GM12878 (cell line): Measurements from ENCODE around the gene KRT12. TPM values are rescaled to one million over a fixed set of nuclear protein-coding genes. Genes with fewer than 3 reads are reported as not detected.
A peak's percentile ranks its signal among the peaks of the same experiment; 100 is the strongest.

ENCODE experiments used
- ATAC-seq: fragments of 200-7000 bp; cut with Tn5 transposase; 3 replicates; pipeline ENCODE4 v1.9.1; 2020; ENCODE audit warnings: mild to moderate bottlenecking, moderate library complexity
- BruUV-seq: library from RNA; stranded (reverse); fragments of 400-500 nt; replicated peaks from 2 replicates; lab custom pipeline; 2021; lab: Mats Ljungman, UMichigan
- CTCF ChIA-PET: fragments of 300-600 bp; sonication (Branson Sonifier 250); formaldehyde crosslinking; extraction: SDS; loops from one replicate; lab custom pipeline; 2021; ENCODE audit warnings: inconsistent platforms; lab: Yijun Ruan, JAX
- POLR2A ChIA-PET: fragments of 350-600 bp; formaldehyde crosslinking; extraction: SDS; loops from one replicate; lab custom pipeline; 2021; ENCODE audit warnings: inconsistent platforms; lab: Charles Lee
- RAD21 ChIA-PET: fragments of 300-600 bp; sonication (Branson Sonifier 250); formaldehyde crosslinking; loops from one replicate; lab custom pipeline; 2023; ENCODE audit warnings: antibody characterized with exemption; ENCODE audit not compliant: unreplicated experiment; lab: Charles Lee
- SMC1A ChIA-PET: fragments of 300-600 bp; sonication (Branson Sonifier 250); formaldehyde crosslinking; loops from one replicate; lab custom pipeline; 2023; ENCODE audit not compliant: unreplicated experiment, uncharacterized antibody; lab: Charles Lee
- DNase-seq: peaks from one replicate; pipeline ENCODE4 v3.0.0-alpha.2; 2011; ENCODE audit warnings: low read depth, low spot score
- FAIRE-seq: peaks from 3 replicates; lab custom pipeline; 2011; peaks lifted over from hg19 to GRCh38; lab: Jason Lieb, UNC
- H2AFZ ChIP-seq: 2 replicates; pipeline ENCODE4 v1.6.0; 2011; ENCODE audit warnings: low read depth, low read length, control low read depth; ENCODE audit not compliant: control insufficient read depth
- H3K27ac ChIP-seq: 2 replicates; pipeline ENCODE4 v1.5.1; 2011; ENCODE audit warnings: control low read depth; ENCODE audit not compliant: control insufficient read depth, insufficient read depth
- H3K27me3 ChIP-seq, 2 experiments: replicated peaks in 1 of 2; 2 replicates each; pipeline versions ENCODE4 v1.6.0 to v1.6.1; 2011; ENCODE audit warnings: low read length in 1 of 2; ENCODE audit not compliant: control insufficient read depth in 2 of 2, insufficient read depth in 2 of 2
- H3K36me3 ChIP-seq, 2 experiments: 2 replicates each; pipeline ENCODE4 v1.5.1; 2011; ENCODE audit warnings: low read length in 1 of 2; ENCODE audit not compliant: control insufficient read depth in 2 of 2, insufficient read depth in 2 of 2
- H3K4me1 ChIP-seq: 2 replicates; pipeline ENCODE4 v1.6.1; 2011; ENCODE audit warnings: mild to moderate bottlenecking, low read length, moderate library complexity, mixed read lengths; ENCODE audit not compliant: control insufficient read depth, insufficient read depth
- H3K4me2 ChIP-seq: 2 replicates; pipeline ENCODE4 v1.6.0; 2011; ENCODE audit warnings: control low read depth; ENCODE audit not compliant: control insufficient read depth, insufficient read depth
- H3K4me3 ChIP-seq: fragments of 200-600 bp; sonication (generic); 2 replicates; pipeline ENCODE4 v1.5.1; 2016
- H3K79me2 ChIP-seq: 2 replicates; pipeline ENCODE4 v1.6.0; 2011; ENCODE audit warnings: low read length; ENCODE audit not compliant: control insufficient read depth, insufficient read depth
- H3K9ac ChIP-seq: 2 replicates; pipeline ENCODE4 v1.8.0; 2011; ENCODE audit warnings: low read length, control low read depth, mixed read lengths; ENCODE audit not compliant: control insufficient read depth, insufficient read depth
- H3K9me3 ChIP-seq: replicated peaks from 3 replicates; pipeline ENCODE4 v1.5.1; 2011; ENCODE audit warnings: mild to moderate bottlenecking, low read length; ENCODE audit not compliant: control insufficient read depth, insufficient read depth
- H4K20me1 ChIP-seq: 2 replicates; pipeline ENCODE4 v1.6.0; 2011; ENCODE audit not compliant: control insufficient read depth, insufficient read depth
- JUNB ChIP-seq: IDR thresholded peaks from 2 replicates; pipeline ENCODE4 v1.6.1; 2016; ENCODE audit warnings: antibody characterized with exemption, mild to moderate bottlenecking
- KAT2A ChIP-seq: conservative IDR thresholded peaks from 2 replicates; pipeline ENCODE4 v1.6.1; 2011; ENCODE audit warnings: low read depth, low read length; ENCODE audit not compliant: control insufficient read depth
- MTA2 ChIP-seq: fragments of 450-650 bp; IDR thresholded peaks from 2 replicates; pipeline ENCODE4 v1.6.1; 2016; ENCODE audit warnings: low read depth, mild to moderate bottlenecking, moderate library complexity
- NR2C2 ChIP-seq: IDR thresholded peaks from 2 replicates; pipeline ENCODE4 v1.6.1; 2011; ENCODE audit warnings: borderline replicate concordance, low read depth; ENCODE audit not compliant: control insufficient read depth, insufficient read length
- SP1 ChIP-seq: IDR thresholded peaks from one replicate; pipeline ENCODE4 v1.6.1; 2011; ENCODE audit warnings: low read depth, low read length
- SREBF2 ChIP-seq: IDR thresholded peaks from 2 replicates; pipeline ENCODE4 v1.6.1; 2012; ENCODE audit warnings: mild to moderate bottlenecking, low read length
- WGBS: methylation state at CpG from one replicate; pipeline ENCODE4 v1.1.6; 2016; ENCODE audit warnings: low lambda C conversion rate; ENCODE audit not compliant: insufficient replicate concordance, insufficient coverage; ENCODE audit errors: missing lambda C conversion rate; 5-methylcytosine and 5-hydroxymethylcytosine counted together
- in situ Hi-C: fragments of 300-500 bp; cut with MboI; formaldehyde crosslinking; loops from 9 replicates; pipeline ENCODE4 v1.14.3; 2018; ENCODE audit warnings: mixed read lengths
- intact Hi-C: fragments of 100-400 bp; cut with micrococcal nuclease; formaldehyde crosslinking; loops from one replicate; pipeline ENCODE4 v1.14.2; 2022; ENCODE audit not compliant: unreplicated experiment
- polyA plus RNA-seq, 11 experiments: library from polyadenylated mRNA; depleted of rRNA in 4 of 11; unstranded in 6 of 11; stranded (reverse) in 5 of 11; fragments of >200 nt; fragmentation: Nextera tagmentation in 4 of 11; fragmentation: Illumina TruSeq in 1 of 11; extraction: Ambion mirVana in 4 of 11; extraction: Trizol in 1 of 11; gene quantifications; 1 replicate in 1 of 11; 2 replicates in 10 of 11; pipeline versions ENCODE4 v1.2.1 to v1.2.3, GENCODE V29; 2011 to 2016; ENCODE audit warnings: inconsistent platforms in 2 of 11, missing spikeins in 2 of 11, low read depth in 1 of 11
- total RNA-seq, 4 experiments: library from RNA; depleted of rRNA in 3 of 4; stranded (reverse); fragments of >200 nt in 3 of 4; fragmentation: Illumina TruSeq in 1 of 4; extraction: Trizol in 1 of 4; gene quantifications; 2 replicates each; pipeline versions ENCODE4 v1.2.1 to v1.2.3, GENCODE V29; 2013 to 2021

The KRT12 gene
- total and polyA plus RNA-seq, 10 of the 15 experiments (the other 5 are each of a cell fraction or from before 2014, with no cell fraction given), result not detected

GRCh38 chr17:40903129-40903847 lies 36.3 kb upstream of the KRT12 start (continued):
- TF ChIP-seq NR2C2, result no peak
- TF ChIP-seq SREBF2, result no peak
- TF ChIP-seq KAT2A, result no peak
- TF ChIP-seq MTA2, result no peak; the same call in 1 of the 2 replicates

- Histone ChIP-seq H3K9ac (no peak overlapping the region), H3K4me3 (no peak overlapping the region), H4K20me1 (no peaks in the 10 kb centered on the region), H3K27me3 (no peaks in the 10 kb centered on the region; a peak in 2 of 4 replicates), H3K27ac (no peak overlapping the region), H2AFZ (no peak overlapping the region), H3K36me3 (no peaks in the 10 kb centered on the region), H3K4me2 (no peak overlapping the region), H3K4me1 (no peaks in the 10 kb centered on the region), H3K9me3 (no peaks in the 10 kb centered on the region), H3K79me2 (no peaks in the 10 kb centered on the region)
- no TSS peak for BruUV-seq
- intact Hi-C loops, result no loop called here
- ChIA-PET RAD21 (interaction anchor here (0.9 to 1.1 kb wide), 2 partner anchors 13 to 283 kb away, joined by 3 to 4 read pairs; no protein-coding TSS in a partner anchor), POLR2A (interaction anchor here (1.1 kb wide), 1 partner anchor 84 kb away, joined by 3 read pairs; no protein-coding TSS in a partner anchor), CTCF (interaction anchor here (0.9 to 1.6 kb wide), 4 partner anchors 420 to 763 kb away, joined by 3 to 4 read pairs (median 4); no protein-coding TSS in a partner anchor), SMC1A (interaction anchor here (0.8 to 1.8 kb wide), 3 partner anchors 11 to 761 kb away, joined by 4 to 6 read pairs (median 4); no protein-coding TSS in a partner anchor)
- TF ChIP-seq SP1 (no peak), JUNB (0 out of 2 replicates have a peak, but pooled peaks have one; percentile 0)
- ATAC-seq, result no peak; the same call in 2 of the 3 replicates
- in situ Hi-C loops, result no loop called here
- no peak for FAIRE-seq
- DNase-seq, result no peak
- 31% methylated on average over 4 of the region's 4 CpGs for WGBS
Measured at GRCh38 chr17:40902498-40902897, 35.5 kb upstream of the KRT12 start.
